GM21515 (cell line): Measurements from ENCODE around the gene CCDC33.

ENCODE experiments used
- ATAC-seq: cut with Tn5 transposase; IDR thresholded peaks from one replicate; pipeline ENCODE4 v1.9.1; 2021; ENCODE audit not compliant: unreplicated experiment

The CCDC33 gene

DNA sequence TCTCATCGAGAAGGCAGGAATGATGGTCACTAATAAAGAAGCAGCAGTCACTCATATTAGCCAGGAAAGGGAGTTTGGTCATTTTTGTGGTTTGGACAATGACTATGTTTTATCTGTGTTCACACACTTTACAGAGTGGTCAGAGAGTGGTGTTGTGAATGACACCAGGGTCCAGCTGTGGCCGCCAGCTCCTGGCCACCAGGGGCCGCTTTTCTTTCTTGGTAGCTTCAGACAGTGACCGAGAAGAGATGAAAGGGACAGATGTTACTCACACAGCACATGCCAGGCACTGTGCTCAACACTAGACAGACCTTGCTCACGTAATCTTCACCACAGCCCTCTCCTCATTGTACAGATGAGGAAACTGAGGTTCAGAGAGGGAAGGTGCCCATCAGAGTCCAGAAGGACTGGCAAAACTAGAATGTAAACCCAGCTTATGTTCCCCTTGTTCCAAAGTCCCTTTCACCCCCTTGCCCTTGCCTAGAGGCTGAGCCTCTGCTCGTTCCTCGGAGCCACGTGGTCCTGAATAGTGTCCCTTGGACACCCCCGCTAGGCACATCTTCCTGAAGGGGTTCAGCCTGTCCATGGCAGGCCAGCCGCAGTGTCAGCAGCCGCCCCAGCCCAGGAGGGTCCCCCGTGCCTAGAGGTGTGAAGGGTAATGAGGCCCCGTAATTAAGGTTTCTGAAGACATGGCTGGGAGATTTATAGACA, 75.8 kb downstream of the CCDC33 start:
- ATAC-seq: no peak

DNA sequence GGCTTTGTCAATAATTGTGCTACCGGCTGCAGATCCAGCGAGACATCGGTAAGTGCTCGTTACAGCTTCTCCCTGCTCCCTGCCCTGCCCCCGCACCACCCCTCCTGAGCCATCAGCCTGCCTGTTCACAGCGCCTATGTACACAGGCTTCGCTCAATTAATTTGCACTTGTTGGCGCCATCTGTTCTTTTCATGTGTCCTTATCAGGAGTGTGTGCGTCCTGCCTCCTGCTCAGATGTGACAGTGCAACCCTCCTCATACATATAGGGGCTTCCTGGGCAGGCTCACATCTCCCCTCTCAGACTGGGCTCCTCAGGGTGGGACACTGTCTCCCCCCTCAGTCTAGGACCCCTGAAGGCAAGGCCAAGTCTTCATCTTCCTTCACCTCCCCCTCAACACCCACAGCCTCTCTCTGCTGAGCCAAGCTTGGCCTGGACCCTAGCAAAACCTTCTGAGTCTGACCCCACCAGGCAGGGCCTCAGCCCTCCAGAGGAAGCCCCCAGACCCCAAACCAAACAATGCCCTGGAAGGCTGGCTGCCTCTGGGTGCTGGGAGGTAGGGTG, 76.4 kb downstream of the CCDC33 start:
- ATAC-seq: no peak

DNA sequence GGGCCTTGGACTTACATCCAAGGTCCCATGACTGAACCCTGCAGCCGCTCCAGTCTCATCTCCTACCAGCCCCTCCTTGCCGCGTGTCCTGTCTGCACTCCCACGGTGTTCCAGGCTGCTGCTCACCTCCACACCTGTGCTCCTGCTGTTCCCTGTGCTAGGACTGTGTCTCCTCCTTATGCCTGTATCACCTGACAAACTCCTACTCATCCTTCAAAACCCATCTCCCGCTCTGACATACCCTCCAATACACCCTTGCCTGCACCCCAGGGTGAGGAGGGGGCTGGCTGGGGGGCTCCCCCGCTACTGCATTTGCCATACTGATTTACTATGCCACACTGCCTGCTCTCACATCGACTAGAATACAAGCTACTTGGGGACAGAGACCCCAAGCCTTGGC, 77.8 kb downstream of the CCDC33 start:
- ATAC-seq: no peak

DNA sequence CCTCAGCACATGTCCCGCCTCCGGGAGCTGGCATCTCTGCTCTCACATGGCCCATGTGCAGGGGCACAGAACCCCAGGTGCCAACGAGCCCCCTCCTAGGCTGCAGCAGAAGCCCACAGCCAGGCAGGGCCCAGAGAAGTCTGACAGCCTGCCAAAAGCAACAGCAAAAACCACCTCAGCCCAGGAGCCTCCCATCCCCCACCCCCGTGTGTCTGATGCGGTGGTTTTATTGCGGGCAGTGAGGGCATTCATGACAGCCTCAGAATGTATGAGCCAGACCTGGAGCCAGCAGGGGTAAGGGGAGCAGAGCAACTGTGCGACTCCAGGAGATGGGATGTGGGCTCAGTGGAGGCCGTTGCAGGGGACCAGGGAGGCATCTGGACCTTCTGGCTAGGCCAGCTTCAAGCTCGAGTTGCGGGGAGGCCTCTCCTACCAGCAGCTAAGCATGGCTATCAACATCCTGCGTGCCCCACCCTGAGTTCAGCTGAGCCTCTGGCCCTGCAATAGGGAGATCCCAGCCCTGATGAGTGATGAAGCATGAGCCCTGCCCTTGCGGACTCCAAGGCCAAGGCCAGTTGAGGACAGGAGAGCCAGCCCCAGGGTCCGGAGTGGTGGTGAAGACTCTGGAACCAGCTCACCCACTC, 78.8 kb downstream of the CCDC33 start:
- no peak for ATAC-seq

DNA sequence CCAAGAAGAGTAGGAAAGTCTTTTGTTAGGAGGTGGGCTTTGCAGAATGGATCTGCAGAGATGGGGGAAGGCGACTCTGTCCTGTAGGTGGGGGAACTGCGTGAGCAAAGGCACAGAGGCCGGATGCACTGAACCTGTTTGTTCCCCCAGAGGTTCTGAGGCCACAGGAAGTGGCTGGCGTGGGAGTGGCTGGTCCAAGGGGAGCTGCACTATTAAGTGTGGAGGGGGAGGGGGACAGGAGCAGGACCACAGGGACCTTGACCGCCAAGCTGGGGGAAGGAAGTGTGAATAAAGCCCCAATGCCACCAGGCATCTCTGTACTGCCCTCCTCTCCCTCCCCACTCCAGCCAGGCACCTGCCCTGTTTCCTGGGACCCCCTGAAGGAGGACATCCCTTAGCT, 79.5 kb downstream of the CCDC33 start:
- ATAC-seq: peak; percentile 61

DNA sequence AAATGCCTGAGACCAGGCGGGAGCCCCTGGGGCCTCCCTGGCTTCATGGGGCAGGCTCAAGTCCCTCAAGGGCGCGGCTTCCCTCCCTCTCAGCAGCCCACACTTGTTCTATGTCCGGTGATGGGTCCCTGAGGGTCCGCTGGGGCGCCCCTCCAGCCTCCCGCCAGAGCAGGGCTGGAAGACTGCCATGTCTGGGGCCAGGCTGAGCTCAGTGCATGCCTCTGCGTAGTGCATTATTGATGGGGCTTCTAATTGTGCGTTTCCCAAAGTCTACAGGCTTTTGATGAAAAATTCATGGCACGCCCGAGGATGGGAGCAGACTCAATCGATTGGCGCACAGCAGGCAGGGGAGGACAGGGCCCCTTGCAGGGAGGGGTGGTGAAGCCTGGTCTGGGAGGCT, 80.0 kb downstream of the CCDC33 start:
- no peak for ATAC-seq

DNA sequence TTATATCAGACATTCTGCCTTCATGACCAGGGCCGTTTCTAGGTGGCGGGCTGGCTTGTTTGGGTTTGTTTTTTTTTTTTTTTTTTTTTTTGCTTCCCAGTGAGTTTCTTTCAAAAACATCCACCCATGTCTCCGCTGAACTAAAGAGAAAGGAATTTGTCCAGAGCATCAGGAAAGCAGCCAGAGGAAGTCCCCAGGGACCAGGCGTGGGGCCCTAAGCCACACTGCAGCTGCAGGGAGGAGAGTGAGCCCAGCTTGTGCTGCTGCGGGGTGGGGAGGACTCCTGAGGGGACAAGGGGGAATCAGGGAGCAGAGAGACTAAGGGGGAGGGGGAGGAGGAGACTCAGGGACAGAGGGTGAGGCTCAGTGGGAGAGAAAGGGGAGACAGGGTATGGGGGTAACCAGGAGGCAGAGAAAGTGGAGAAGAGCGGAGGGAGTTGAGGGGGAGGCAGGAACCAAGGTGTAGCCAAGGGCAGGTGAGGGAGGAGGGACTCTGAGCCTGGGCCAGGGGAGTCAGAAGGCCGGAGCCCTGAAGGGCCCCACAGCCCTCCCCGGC, 81.8 kb downstream of the CCDC33 start:
- no peak for ATAC-seq

DNA sequence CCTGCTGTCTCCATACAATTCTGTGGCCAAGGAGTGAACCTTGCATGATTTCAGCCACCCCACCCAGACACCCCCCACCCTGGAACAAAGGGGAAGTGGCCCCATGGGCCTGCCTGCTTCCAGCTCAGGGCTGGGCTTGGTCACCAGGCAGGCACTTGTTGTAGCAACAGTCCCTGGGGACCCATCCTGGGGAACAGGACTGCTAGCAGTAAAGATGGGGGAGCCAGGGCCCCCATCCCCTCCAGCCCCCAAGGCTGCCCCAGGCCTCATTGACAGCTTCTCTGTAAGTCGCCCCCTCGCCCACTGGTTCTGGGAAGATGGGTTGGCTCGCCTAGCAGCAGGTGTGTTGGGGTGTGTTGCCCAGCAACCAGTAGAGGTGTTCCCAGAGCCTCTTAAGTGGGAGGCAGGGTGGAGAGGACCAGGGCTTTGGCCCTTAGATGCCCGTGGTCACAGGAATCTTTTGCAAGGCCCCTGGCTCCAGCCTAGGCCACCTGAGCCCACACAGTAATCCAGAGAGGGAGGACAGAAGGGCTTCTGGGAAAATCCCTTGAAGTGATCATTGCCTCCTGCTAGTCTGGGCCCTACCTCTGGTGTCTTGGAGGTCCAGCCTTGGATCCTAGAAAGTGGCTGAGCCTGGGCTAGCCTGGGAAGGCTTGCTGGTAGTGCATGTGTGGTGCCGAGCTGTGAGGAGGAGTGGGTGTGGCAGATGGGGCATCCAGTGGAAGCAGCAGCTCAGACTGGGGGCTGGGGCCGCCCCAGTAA, 82.4 kb downstream of the CCDC33 start:
- no peak for ATAC-seq

DNA sequence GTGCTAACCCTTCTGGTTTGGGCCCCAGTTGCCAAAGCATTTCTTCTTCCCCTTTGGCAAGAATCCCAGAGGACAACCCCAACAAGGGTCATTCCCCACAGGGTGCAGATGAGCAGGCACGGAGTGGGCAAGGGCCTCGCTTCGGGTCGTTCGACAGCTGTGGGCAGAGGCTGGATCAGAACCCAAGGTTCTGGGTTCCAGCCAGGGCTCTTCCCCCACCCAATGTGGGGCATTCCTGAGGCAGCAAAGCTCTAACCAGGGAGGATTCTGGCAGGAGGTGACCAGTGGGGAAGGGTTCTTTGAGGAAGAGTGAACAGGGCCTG, 83.0 kb downstream of the CCDC33 start:
- no peak for ATAC-seq

DNA sequence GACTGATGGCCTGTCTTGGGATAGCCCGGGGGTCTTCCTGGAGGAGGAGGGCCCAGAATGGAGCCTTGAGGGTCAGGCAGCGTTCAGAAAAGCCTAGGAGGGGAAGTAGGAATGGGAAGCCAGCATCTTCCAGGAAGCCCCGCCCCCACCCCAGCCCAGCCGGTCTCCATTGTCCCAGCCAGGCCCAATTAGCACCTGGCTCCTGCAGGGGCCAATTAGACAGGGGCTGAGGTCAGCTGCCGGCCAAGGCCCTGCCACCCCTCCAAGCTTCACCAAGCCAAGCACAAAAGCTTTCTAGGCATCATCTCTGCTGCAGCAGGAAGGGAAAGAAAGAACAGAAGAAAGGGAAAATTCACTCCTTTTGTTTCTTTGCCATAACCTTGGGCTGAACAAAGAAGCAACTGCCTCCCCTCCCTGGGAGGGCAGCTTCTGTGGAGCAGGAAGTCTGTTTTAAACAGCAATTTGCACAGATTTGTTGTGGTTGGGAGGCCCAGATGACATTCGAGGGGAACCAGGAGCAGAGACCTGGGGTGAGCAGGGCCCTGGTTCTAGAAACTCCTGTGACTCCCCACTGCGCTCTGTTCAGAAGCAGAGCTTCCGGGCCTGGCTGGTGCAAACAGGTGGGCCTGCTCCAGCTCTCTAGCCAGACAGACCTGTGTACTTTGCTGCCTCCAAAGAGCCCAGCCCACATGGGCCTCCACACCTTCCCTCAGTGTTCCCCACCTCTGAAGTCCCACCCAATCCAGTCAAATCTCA, 83.6 kb downstream of the CCDC33 start:
- no peak for ATAC-seq

DNA sequence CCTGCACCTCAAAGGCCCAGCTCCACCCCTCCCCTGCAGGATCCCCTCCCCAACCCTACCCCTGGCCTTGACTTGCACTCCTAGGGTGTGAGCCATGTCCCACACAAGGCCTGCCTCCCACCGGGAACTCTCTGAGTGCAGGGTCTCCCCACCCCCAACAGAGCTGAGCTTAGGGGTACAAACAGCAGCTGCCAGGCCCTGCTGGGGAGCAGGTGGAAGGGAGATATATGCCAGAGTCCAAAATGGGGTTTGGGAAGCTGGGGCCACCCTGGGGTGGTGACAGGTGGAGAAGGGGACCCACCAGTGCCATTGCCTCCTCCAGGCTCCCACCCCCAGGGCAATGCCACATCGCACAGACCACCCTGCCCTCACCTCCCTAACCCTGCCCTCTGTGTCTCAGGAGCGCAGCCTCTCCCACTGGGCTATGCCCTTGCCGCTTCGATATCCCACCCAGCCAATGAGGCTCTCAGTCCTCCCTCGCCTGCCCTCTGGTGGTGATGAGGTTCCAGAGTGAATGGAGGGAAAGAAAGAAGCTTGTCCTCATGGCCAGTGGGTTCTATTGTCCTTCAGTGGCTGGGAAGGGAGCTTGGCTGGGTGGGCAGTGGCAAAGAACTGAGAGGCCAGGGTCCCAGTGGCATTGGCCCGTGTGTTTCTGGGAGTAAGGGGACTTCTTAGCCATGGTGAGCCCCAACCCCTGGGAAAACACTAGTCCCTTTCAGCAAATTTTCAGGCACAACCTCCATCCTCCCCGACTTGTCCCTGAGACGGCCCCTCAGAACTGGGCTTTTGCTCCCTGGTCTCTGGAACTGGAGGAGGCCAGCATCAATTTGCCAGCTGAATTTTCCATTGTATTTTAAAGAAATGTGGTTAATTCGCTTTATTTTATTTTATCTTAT, 84.5 kb downstream of the CCDC33 start:
- ATAC-seq: no peak

DNA sequence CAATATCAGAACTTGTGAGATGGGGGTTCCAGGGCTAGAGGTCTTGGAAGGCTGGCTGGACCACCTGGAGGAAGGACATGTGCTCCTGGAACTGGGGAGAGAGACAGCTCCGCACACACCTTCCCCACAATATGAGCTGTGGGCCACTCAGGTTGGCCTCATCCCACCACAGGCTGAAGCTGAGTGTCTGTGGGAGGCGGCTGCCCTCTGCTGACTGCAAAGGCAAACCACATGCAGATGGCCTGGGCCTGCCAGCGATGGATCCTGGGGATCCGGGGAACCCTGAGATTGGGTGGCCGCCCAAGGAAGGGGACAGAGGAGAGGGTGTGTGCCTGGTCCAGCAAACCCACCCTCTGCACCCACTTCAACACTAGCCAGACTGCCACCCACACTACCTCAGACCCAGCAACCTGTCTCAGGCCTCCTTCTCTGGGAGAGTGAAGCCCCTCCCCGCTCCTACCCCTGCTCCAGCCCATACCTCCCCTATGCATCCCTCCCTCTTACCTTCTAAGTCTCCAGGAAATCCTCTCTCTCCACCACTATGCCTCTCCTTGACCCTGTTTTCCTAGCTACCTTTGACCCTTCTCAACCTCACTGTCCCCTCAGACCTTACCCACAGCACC, 86.5 kb downstream of the CCDC33 start:
- no peak for ATAC-seq

DNA sequence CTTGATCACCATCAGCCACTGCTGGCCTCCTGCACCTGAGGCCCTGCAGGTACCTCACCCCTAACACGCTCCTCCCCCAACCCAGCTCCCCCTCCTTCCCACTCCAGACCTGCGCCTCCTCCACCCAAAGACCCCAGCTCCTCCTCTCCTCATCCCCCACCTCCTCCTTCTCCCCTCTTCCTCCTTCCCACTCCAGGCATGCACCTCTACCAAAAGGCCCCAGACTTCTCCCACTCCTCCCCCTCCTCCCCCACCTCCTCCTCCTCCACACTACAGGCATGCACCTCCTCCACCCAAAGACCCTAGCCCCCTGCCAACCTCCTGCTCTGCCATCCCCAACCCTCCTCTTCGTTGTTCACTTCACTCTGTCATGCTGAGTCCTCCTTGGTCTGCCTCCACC, 88.6 kb downstream of the CCDC33 start:
- no peak for ATAC-seq

DNA sequence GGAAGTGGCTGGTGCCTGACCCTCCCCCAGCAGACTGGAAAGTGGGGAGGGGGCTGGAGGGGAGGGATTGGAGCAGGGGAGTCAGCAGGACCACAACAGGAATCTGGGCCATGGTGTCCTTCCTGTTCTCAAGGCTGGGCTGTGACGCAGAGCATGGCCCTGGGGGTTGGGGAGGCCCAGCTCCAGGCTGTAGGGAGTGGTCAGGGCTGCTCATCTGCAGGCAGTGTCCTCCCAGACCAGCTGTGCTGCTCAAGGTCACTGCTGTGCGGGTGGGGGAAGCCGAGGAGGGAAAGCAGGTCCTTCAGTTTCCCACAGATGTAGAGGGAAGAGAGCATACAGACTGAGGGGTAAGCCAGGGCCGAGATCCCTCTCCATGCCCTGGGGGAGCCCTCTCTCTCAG, 90.6 kb downstream of the CCDC33 start:
- ATAC-seq: no peak

DNA sequence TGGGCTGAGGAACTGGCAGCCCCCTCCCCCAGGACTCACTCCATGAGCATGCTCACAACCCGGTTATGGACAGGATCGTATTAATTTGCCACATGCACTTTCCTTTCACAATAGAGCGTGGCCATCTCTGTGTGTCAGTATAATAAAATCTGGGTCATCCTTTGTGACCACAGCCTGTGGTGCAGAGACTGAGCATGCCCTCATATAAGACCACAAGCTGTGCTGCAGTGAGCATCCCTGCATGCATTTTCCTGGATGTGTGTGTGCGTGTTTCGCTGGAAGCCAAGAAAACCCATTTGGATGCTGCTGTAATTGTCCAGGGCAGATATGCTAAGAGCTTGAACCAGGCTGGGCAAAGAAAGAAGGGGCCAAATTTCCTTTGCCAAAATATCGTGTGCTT, 91.6 kb downstream of the CCDC33 start:
- ATAC-seq: no peak

DNA sequence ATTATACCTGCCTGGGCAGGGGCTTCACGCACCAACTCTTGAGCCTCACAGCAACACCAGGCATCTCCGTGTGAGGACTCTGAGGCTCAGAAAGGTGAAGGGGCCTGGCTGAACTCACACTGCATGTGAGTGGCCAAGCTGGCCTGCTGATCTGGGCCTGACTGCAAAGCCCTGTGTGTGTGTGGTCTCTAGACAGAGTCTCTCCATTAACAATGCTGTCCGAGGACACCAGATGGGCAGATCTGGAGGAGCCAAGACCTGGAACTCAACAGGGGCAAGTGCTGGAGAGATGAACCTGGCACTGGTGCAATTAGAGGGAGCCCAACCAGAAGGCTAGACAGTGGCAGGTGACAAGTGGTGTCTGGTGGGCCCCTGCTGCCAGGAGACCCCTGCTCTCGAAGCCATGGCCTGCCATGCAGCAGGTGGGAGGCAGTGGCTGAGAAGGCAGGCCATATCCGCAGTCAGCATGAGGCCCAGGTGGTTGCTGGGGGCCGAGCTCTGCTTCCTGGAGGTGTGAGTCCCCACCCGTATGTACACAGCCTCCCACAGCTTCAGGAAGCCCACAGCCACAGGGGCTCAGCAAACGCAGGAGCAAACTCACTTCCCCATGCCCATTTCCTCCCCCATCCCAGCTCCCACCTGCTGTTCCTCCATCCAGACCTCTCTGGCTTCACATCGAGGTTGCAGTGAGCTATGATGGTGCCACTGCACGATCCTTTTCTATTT, 92.4 kb downstream of the CCDC33 start:
- no peak for ATAC-seq

DNA sequence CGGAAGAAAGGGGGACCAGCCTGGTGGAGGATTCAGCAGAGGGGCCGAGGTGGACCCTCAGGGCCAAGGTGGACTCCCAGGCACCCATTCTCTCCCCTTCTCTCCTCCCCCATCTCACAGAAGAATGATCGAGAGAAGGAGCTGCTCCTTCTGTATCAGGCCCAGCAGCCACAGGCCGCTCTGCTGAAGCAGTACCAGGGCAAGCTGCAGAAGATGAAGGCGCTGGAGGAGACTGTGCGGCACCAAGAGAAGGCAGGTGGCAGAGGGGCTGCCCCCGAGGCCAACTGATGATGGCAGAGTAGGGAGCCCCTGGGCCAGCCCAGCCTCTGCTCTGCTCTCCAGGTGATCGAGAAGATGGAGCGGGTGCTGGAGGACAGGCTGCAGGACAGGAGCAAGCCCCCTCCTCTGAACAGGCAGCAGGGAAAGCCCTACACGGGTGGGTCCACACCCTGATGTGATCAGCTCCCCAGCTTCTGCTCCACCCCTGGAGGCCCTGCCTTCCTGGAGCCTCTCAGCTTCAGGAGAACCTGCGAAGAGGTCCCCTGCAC, 94.8 kb downstream of the CCDC33 start:
- ATAC-seq: no peak

DNA sequence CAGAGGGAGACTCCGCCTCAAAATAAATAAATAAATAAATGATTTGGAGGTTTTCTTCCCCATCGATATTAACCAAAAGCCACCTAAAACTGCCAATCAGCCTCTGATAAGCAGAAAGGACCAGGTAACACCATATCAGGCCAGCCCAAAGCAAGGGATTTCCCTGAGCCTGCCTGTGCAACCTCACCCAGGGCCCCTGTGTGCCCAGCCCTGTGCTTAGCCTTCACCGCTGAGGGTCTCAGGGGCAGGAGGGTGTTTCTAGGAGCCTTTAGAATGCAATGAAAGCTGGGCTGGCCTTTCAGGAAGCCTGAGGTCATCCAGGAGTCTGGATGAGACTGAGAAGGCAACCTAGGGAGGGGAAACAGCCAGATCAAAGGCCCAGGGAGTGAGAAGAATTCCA, 95.9 kb downstream of the CCDC33 start:
- no peak for ATAC-seq

DNA sequence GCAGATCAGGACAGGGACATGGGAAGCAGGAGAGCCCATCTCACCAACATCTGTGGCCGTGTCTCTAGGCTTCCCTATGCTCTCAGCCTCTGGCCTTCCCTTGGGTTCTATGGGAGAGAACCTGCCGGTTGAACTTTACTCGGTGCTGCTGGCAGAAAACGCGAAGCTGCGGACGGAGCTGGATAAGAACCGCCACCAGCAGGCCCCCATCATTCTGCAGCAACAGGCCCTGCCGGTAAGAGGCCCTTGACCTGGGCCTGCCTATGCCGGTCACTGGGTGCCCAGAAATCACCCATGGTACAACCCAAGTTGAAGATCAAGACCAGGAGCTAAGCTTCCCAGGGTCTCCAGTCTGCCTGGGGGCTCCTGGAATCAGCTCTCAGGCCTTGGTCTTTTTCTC, 96.5 kb downstream of the CCDC33 start:
- no peak for ATAC-seq
